ENCODE measurements around the gene CREB3L4.
"Not testable (repeated sequence)": the region's sequence is repeated elsewhere in the genome, so short reads cannot be mapped to it uniquely, and the experiment has no call there.

The CREB3L4 gene

GRCh38 chr1:153959454-153959853 is 8.2 kb upstream of the CREB3L4 start:
- DNase-seq: no peak

- DNase-seq: no peak
These were observed 7.5 kb upstream of the CREB3L4 start for GRCh38 chr1:153960206-153960605.

- DNase-seq: no peak
These were observed 6.3 kb upstream of the CREB3L4 start for GRCh38 chr1:153961421-153961820.

- no peak for DNase-seq
These were observed 5.3 kb upstream of the CREB3L4 start for GRCh38 chr1:153962088-153963029.

GRCh38 chr1:153963030-153963849 is 4.5 kb upstream of the CREB3L4 start, which contains the start of gene SLC39A1:
TSS of gene SLC39A1 (minus strand) at chr1:153963537. CDS start at chr1:153962715, 822 bp downstream.
- DNase-seq: peak; percentile 76 to 91 (median 84)

- DNase-seq: no peak
These were observed 3.8 kb upstream of the CREB3L4 start for GRCh38 chr1:153963850-153964331.

GRCh38 chr1:153968000-153968363 is 280 bp downstream of the CREB3L4 start:
- DNase-seq: no peak

- DNase-seq: no peak
These were observed 706 bp downstream of the CREB3L4 start for GRCh38 chr1:153968408-153968807.

- no peak for DNase-seq
These were observed 1.3 kb downstream of the CREB3L4 start for GRCh38 chr1:153968972-153969371.

- DNase-seq: no peak
These were observed 2.6 kb downstream of the CREB3L4 start for GRCh38 chr1:153970346-153970745.

GRCh38 chr1:153973071-153973470 is 5.4 kb downstream of the CREB3L4 start:
- no peak for DNase-seq

GRCh38 chr1:153973525-153973924 is 5.8 kb downstream of the CREB3L4 start:
- DNase-seq: no peak

GRCh38 chr1:153976819-153977249 is 9.1 kb downstream of the CREB3L4 start:
- no peak for DNase-seq

- peak; percentile 56 to 72 (median 65) for DNase-seq
These were observed 9.8 kb downstream of the CREB3L4 start, which contains the start of gene JTB for GRCh38 chr1:153977250-153978240. TSS of gene JTB (minus strand) at chr1:153977674. CDS start at chr1:153977252, 422 bp downstream.

- no peak for DNase-seq
These were observed 10.7 kb downstream of the CREB3L4 start for GRCh38 chr1:153978274-153978909.

- not testable (repeated sequence) for DNase-seq
These were observed 11.4 kb downstream of the CREB3L4 start for GRCh38 chr1:153979091-153979490.

GRCh38 chr1:153981735-153982134 is 14.0 kb downstream of the CREB3L4 start:
- not testable (repeated sequence) for DNase-seq

- no peak for DNase-seq
These were observed 16.6 kb downstream of the CREB3L4 start for GRCh38 chr1:153984123-153984894.

- no peak for DNase-seq
These were observed 17.7 kb downstream of the CREB3L4 start for GRCh38 chr1:153985341-153985912.

Measured in activated CD4-positive, CD25-positive, alpha-beta regulatory T cell (primary cell).